ENCODE results near the gene MYH2.

Gene MYH2

GRCh38 chr17:10518271-10519037, 31.0 kb downstream of the MYH2 start, which contains the start of gene MYH1:
Gene MYH1 (minus strand): TSS chr17:10518542. CDS start chr17:10516642, 1,900 bp downstream.
- no peak for DNase-seq (ENCODE audit: low read depth, low spot score)
- no peak within 1 kb of the TSS for H3K27ac ChIP-seq

- no peak overlapping the region for H3K27ac ChIP-seq
- DNase-seq (ENCODE audit: low read depth, low spot score) = no peak
Measured at GRCh38 chr17:10516638-10517037, 32.8 kb downstream of the MYH2 start.

GRCh38 chr17:10516065-10516464, 33.4 kb downstream of the MYH2 start:
- DNase-seq (ENCODE audit: low read depth, low spot score) = no peak
- H3K27ac ChIP-seq = no peak overlapping the region

- H3K27ac ChIP-seq = no peak overlapping the region
- no peak for DNase-seq (ENCODE audit: low read depth, low spot score)
Measured at GRCh38 chr17:10513299-10514067, 36.0 kb downstream of the MYH2 start.

GRCh38 chr17:10512856-10513255, 36.6 kb downstream of the MYH2 start:
- no peak for DNase-seq (ENCODE audit: low read depth, low spot score)
- no peak overlapping the region for H3K27ac ChIP-seq

GRCh38 chr17:10499950-10500349, 49.5 kb downstream of the MYH2 start:
- no peak overlapping the region for H3K27ac ChIP-seq
- DNase-seq (ENCODE audit: low read depth, low spot score) = no peak

GRCh38 chr17:10492004-10492403, 57.5 kb downstream of the MYH2 start:
- DNase-seq (ENCODE audit: low read depth, low spot score) = no peak
- no peak overlapping the region for H3K27ac ChIP-seq

GRCh38 chr17:10482252-10482651, 67.2 kb downstream of the MYH2 start:
- no peak overlapping the region for H3K27ac ChIP-seq
- no peak for DNase-seq (ENCODE audit: low read depth, low spot score)

GRCh38 chr17:10477701-10478100, 71.8 kb downstream of the MYH2 start:
- no peak overlapping the region for H3K27ac ChIP-seq

GRCh38 chr17:10474536-10474935, 74.9 kb downstream of the MYH2 start:
- no peak for DNase-seq (ENCODE audit: low read depth, low spot score)
- H3K27ac ChIP-seq = peak overlapping the region; percentile 5

More at GRCh38 chr17:10477701-10478100, 71.8 kb downstream of the MYH2 start:
- DNase-seq (ENCODE audit: low read depth, low spot score) = no peak

GRCh38 chr17:10471858-10472257, 77.6 kb downstream of the MYH2 start:
- DNase-seq (ENCODE audit: low read depth, low spot score) = peak; percentile 1

More at GRCh38 chr17:10471858-10472257, 77.6 kb downstream of the MYH2 start:
- peak overlapping the region; percentile 46 for H3K27ac ChIP-seq
